ENCODE results near the gene NUDT22. TPM values are rescaled to one million over a fixed set of nuclear protein-coding genes. Genes with fewer than 3 reads are reported as not detected.
A peak's percentile ranks its signal among the peaks of the same experiment; 100 is the strongest.
"Not testable (repeated sequence)": the region's sequence is repeated elsewhere in the genome, so short reads cannot be mapped to it uniquely, and the experiment has no call there.

NUDT22 gene
- total RNA-seq, 1 donor: 56.5 TPM

GRCh38 chr11:64245797-64246620, 19.9 kb downstream of the NUDT22 start:
- peaks cover 30% of the 10 kb centered on the region for H3K4me1 ChIP-seq (ENCODE audit: insufficient read depth, low read length)
- peak; percentile 100 for DNase-seq (ENCODE audit: insufficient read length, low spot score, missing footprints)
- H3K9me3 ChIP-seq (ENCODE audit: low read depth, low read length): no peaks in the 10 kb centered on the region
- no peaks in the 10 kb centered on the region for H3K27me3 ChIP-seq (ENCODE audit: insufficient read depth, low read length)
- H4K20me1 ChIP-seq (ENCODE audit: insufficient read depth, low read length): peaks cover 8% of the 10 kb centered on the region
- no peak for TF ChIP-seq CTCF (IDR thresholded peaks at IDR 0.05; ENCODE audit: extremely low read depth, low read depth, low read length)
- H2AFZ ChIP-seq (ENCODE audit: low read length): peak overlapping the region; percentile 15
- peak overlapping the region; percentile 91 for H3K4me2 ChIP-seq (ENCODE audit: insufficient read depth, low read length)
- peak overlapping the region; percentile 85 for H3K27ac ChIP-seq (ENCODE audit: low read depth, low read length)
- peaks cover 42% of the 10 kb centered on the region for H3K79me2 ChIP-seq (ENCODE audit: insufficient read depth, low read length)
- peaks cover 15% of the 10 kb centered on the region for H3K36me3 ChIP-seq (ENCODE audit: insufficient read depth, low read length)
- peak overlapping the region; percentile 97 for H3K4me3 ChIP-seq (ENCODE audit: insufficient read depth, low read length)

GRCh38 chr11:64246621-64246870, 20.5 kb downstream of the NUDT22 start:
- peaks cover 42% of the 10 kb centered on the region for H3K79me2 ChIP-seq (ENCODE audit: insufficient read depth, low read length)
- H3K9me3 ChIP-seq (ENCODE audit: low read depth, low read length); DNase-seq (ENCODE audit: insufficient read length, low spot score, missing footprints); H2AFZ ChIP-seq (ENCODE audit: low read length); H3K4me2 ChIP-seq (ENCODE audit: insufficient read depth, low read length); H4K20me1 ChIP-seq (ENCODE audit: insufficient read depth, low read length); H3K27ac ChIP-seq (ENCODE audit: low read depth, low read length); H3K27me3 ChIP-seq (ENCODE audit: insufficient read depth, low read length): not testable (repeated sequence)
- peaks cover 15% of the 10 kb centered on the region for H3K36me3 ChIP-seq (ENCODE audit: insufficient read depth, low read length)
- peaks cover 30% of the 10 kb centered on the region for H3K4me1 ChIP-seq (ENCODE audit: insufficient read depth, low read length)
- H3K4me3 ChIP-seq (ENCODE audit: insufficient read depth, low read length): peak overlapping the region; percentile 97

- Histone ChIP-seq H3K4me3 (ENCODE audit: insufficient read depth, low read length) (peak within 1 kb of the TSS; percentile 97), H3K27me3 (ENCODE audit: insufficient read depth, low read length) (no peaks in the 10 kb centered on the region), H3K9me3 (ENCODE audit: low read depth, low read length) (no peaks in the 10 kb centered on the region), H2AFZ (ENCODE audit: low read length) (peak within 1 kb of the TSS; percentile 75), H3K36me3 (ENCODE audit: insufficient read depth, low read length) (peaks cover 15% of the 10 kb centered on the region), H3K27ac (ENCODE audit: low read depth, low read length) (peak within 1 kb of the TSS; percentile 85), H3K4me2 (ENCODE audit: insufficient read depth, low read length) (peak within 1 kb of the TSS; percentile 93), H3K4me1 (ENCODE audit: insufficient read depth, low read length) (peaks cover 29% of the 10 kb centered on the region), H3K79me2 (ENCODE audit: insufficient read depth, low read length) (peaks cover 42% of the 10 kb centered on the region), H4K20me1 (ENCODE audit: insufficient read depth, low read length) (peaks cover 8% of the 10 kb centered on the region)
- no peak for TF ChIP-seq CTCF (IDR thresholded peaks at IDR 0.05; ENCODE audit: extremely low read depth, low read depth, low read length)
- DNase-seq (ENCODE audit: insufficient read length, low spot score, missing footprints): peak; percentile 100
Measured at GRCh38 chr11:64246871-64247728, 21.0 kb downstream of the NUDT22 start, which contains the start of gene PPP1R14B. PPP1R14B (minus strand) TSS chr11:64246943; CDS start chr11:64246673, 270 bp downstream.

GRCh38 chr11:64247729-64248531, 21.9 kb downstream of the NUDT22 start:
- Histone ChIP-seq H3K9me3 (ENCODE audit: low read depth, low read length) (no peaks in the 10 kb centered on the region), H3K4me3 (ENCODE audit: insufficient read depth, low read length) (peak overlapping the region; percentile 76), H3K27me3 (ENCODE audit: insufficient read depth, low read length) (no peaks in the 10 kb centered on the region), H3K36me3 (ENCODE audit: insufficient read depth, low read length) (peaks cover 14% of the 10 kb centered on the region), H2AFZ (ENCODE audit: low read length) (peak overlapping the region; percentile 75), H3K79me2 (ENCODE audit: insufficient read depth, low read length) (peaks cover 42% of the 10 kb centered on the region), H3K4me1 (ENCODE audit: insufficient read depth, low read length) (peaks cover 21% of the 10 kb centered on the region), H4K20me1 (ENCODE audit: insufficient read depth, low read length) (peaks cover 8% of the 10 kb centered on the region), H3K4me2 (ENCODE audit: insufficient read depth, low read length) (peak overlapping the region; percentile 93), H3K27ac (ENCODE audit: low read depth, low read length) (no peak overlapping the region)
- no peak for DNase-seq (ENCODE audit: insufficient read length, low spot score, missing footprints)
- TF ChIP-seq CTCF (IDR thresholded peaks at IDR 0.05; ENCODE audit: extremely low read depth, low read depth, low read length): no peak
